Chondrocyte (in vitro differentiated cells): Measurements from ENCODE around the gene CX3CR1. TPM values are rescaled to one million over a fixed set of nuclear protein-coding genes. Genes with fewer than 3 reads are reported as not detected.

ENCODE experiments used
- DNase-seq: peaks from one replicate; pipeline ENCODE4 v3.0.0; 2021; ENCODE audit warnings: mixed read lengths, low spot score
- H3K27ac Mint-ChIP-seq: one replicate; pipeline ENCODE4 v1.8.0; 2021; ENCODE audit warnings: mild to moderate bottlenecking, moderate library complexity, mixed read lengths; ENCODE audit not compliant: unreplicated experiment
- H3K27me3 Mint-ChIP-seq: 2 replicates; pipeline ENCODE4 v1.8.0; 2021; ENCODE audit warnings: low read depth, mixed read lengths
- H3K36me3 Mint-ChIP-seq: 2 replicates; pipeline ENCODE4 v1.8.0; 2021; ENCODE audit warnings: low read depth, mixed read lengths
- H3K4me1 Mint-ChIP-seq: 2 replicates; pipeline ENCODE4 v1.8.0; 2021; ENCODE audit warnings: low read depth, mild to moderate bottlenecking, mixed read lengths
- H3K4me3 Mint-ChIP-seq: one replicate; pipeline ENCODE4 v1.8.0; 2021; ENCODE audit warnings: mild to moderate bottlenecking, moderate library complexity, mixed read lengths; ENCODE audit not compliant: unreplicated experiment
- H3K9me3 Mint-ChIP-seq: 2 replicates; pipeline ENCODE4 v1.8.0; 2021; ENCODE audit warnings: low read depth, mixed read lengths
- total RNA-seq: library from RNA; stranded (reverse); gene quantifications from 3 replicates; pipeline ENCODE4 v1.2.1, GENCODE V29; 2021
- TF ChIP-seq, protein P1 (sequence below): fragments of 200-600 bp; sonication (generic); IDR thresholded peaks from 2 replicates; pipeline ENCODE4 v1.5.0; 2021; ENCODE audit warnings: antibody characterized with exemption, mild to moderate bottlenecking, moderate library complexity

The CX3CR1 gene
- total RNA-seq, 1 donor from 2014 or later, result 0.12 TPM

DNA sequence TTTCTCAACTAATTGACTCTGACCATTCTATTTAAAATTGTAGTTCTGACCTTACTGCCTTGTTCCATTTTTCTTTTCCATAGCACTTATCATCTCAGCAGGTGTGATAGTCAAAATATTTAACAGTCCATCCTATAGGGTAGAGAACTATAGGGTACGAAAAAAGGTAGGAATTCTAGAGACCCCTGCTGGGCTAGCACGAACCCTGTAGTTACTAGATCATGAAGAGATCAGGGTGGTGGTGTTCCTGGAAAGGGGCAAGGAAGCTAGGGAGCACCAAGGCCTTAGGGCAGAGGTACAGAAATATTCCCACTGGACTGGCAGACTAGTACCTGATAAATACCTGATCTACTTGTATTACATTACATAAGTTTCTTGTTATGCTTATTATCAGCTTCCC lies 55.5 kb downstream of the CX3CR1 start:
- no peak overlapping the region for H3K27ac Mint-ChIP-seq
- H3K4me1 Mint-ChIP-seq, result no peaks in the 10 kb centered on the region
- H3K27me3 Mint-ChIP-seq, result peaks cover 44% of the 10 kb centered on the region

DNA sequence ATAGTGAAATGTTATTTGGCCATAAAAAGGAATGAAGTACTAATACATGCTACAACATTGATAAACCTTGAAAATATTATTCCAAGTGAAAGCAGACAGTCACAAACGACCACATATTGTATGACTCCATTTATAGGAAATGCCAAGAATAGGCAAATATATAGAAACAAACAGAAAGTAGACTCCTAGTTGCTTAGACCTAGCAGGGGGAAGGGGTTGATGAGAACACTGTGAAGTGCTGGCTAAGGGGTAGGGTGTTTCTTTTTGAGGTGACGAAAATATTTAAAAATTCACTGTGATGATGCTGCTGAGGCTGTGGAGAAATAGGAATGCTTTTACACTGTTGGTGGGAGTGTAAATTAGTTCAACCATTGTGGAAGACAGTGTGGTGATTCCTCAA lies 56.9 kb downstream of the CX3CR1 start:
- Mint-ChIP-seq H3K9me3 (no peaks in the 10 kb centered on the region), H3K27ac (no peak overlapping the region), H3K36me3 (no peaks in the 10 kb centered on the region), H3K4me3 (no peak overlapping the region), H3K27me3 (peaks cover 38% of the 10 kb centered on the region), H3K4me1 (no peaks in the 10 kb centered on the region)
- no peak for DNase-seq
- TF ChIP-seq, protein P1, sequence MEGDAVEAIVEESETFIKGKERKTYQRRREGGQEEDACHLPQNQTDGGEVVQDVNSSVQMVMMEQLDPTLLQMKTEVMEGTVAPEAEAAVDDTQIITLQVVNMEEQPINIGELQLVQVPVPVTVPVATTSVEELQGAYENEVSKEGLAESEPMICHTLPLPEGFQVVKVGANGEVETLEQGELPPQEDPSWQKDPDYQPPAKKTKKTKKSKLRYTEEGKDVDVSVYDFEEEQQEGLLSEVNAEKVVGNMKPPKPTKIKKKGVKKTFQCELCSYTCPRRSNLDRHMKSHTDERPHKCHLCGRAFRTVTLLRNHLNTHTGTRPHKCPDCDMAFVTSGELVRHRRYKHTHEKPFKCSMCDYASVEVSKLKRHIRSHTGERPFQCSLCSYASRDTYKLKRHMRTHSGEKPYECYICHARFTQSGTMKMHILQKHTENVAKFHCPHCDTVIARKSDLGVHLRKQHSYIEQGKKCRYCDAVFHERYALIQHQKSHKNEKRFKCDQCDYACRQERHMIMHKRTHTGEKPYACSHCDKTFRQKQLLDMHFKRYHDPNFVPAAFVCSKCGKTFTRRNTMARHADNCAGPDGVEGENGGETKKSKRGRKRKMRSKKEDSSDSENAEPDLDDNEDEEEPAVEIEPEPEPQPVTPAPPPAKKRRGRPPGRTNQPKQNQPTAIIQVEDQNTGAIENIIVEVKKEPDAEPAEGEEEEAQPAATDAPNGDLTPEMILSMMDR, result no peak

More for the DNA sequence above, 55.5 kb downstream of the CX3CR1 start:
- DNase-seq, result no peak
- H3K4me3 Mint-ChIP-seq, result no peak overlapping the region
- H3K9me3 Mint-ChIP-seq, result no peaks in the 10 kb centered on the region
- no peaks in the 10 kb centered on the region for H3K36me3 Mint-ChIP-seq
- TF ChIP-seq, protein P1, result no peak

DNA sequence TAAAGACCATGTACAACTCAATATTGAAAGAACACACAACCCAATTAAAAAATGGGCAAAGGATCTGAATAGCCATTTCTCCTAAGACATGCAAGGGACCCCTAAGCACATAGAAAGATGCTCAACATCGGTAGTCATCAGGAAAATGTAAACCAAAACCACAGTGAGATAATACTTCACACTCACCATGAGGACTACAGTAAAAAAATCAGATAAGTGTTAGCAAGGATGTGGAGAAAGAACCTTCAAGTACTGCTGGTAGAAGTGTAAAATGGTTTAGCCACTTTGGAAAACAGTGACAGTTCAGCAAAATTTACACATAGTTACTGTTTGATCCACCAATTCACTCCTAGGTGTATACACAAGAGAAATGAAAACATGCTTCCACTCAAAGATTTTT lies 57.4 kb downstream of the CX3CR1 start:
- Mint-ChIP-seq H3K27me3 (peaks cover 41% of the 10 kb centered on the region), H3K27ac (no peak overlapping the region), H3K4me3 (no peak overlapping the region), H3K36me3 (no peaks in the 10 kb centered on the region), H3K4me1 (no peaks in the 10 kb centered on the region), H3K9me3 (no peaks in the 10 kb centered on the region)
- no peak for DNase-seq
- TF ChIP-seq, protein P1, result no peak

DNA sequence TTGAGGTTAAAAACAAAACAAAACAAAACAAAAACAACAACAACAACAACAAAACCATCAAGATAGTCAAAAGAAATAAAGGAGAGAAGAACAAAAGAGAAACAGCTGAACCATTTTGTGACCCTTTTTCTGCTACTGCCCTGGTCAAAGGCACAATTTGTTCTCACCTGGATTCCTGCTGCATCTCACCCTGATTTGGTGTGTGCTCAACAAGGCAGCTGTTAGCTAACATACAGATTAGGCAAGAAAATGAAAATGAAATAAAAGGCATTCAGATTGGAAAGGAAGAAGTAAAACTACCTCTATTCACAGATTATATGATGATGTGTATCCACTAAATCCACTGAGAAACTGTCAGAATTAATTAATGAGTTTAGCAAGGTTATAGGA lies 58.7 kb downstream of the CX3CR1 start:
- peaks cover 54% of the 10 kb centered on the region for H3K27me3 Mint-ChIP-seq
- TF ChIP-seq, protein P1, result no peak
- H3K4me1 Mint-ChIP-seq, result no peaks in the 10 kb centered on the region
- no peak overlapping the region for H3K27ac Mint-ChIP-seq
- no peak overlapping the region for H3K4me3 Mint-ChIP-seq
- DNase-seq, result no peak
- H3K36me3 Mint-ChIP-seq, result no peaks in the 10 kb centered on the region
- H3K9me3 Mint-ChIP-seq, result no peaks in the 10 kb centered on the region

DNA sequence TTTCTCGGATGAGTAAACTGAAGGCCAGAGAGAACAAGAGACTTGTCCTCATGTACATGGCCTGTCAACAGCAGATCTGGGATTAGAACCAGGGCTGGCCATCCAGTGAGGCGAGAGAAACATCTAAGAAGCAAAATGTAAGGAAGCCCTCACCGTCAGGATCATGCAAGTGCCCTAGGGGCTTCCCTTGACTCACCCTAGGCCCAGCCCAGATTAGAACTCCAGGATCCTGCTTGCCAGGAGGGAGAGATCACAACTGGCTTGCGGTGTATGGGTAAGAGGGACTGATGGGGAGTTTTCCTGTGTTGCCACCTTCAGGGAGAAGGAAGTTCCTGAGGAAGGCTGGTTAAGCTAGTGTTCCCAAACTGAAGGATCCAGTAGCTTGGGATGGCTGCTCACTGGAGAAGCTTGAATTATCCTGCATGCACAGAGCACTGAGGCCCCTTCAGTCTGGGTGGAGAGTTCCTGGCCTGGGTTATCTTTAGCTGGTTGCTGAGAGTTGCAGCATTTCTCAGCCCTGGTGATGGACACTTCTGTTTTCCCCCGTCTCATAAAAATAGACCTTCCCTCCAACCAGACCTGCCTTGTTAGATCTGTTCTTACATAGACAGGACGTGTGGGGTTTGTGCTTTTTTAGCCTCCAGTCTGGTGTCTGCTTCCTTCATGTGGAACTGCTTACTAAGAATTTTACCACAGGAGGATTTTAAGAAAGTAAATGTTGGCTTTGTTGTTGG lies 59.3 kb downstream of the CX3CR1 start:
- Mint-ChIP-seq H3K36me3 (no peaks in the 10 kb centered on the region), H3K4me1 (no peaks in the 10 kb centered on the region), H3K4me3 (no peak overlapping the region), H3K9me3 (no peaks in the 10 kb centered on the region), H3K27ac (no peak overlapping the region), H3K27me3 (peaks cover 49% of the 10 kb centered on the region)
- TF ChIP-seq, protein P1, result no peak
- no peak for DNase-seq
